Keratinocyte (primary cell): ENCODE results near the gene MAPK12. TPM values are rescaled to one million over a fixed set of nuclear protein-coding genes. Genes with fewer than 3 reads are reported as not detected.
A peak's percentile ranks its signal among the peaks of the same experiment; 100 is the strongest.

Experiments
- DNase-seq: peaks from one replicate; pipeline ENCODE4 v3.0.0-alpha.2; 2011; ENCODE audit warnings: low read depth, missing footprints, low spot score
- FAIRE-seq: peaks from 2 replicates; lab custom pipeline; 2011; peaks lifted over from hg19 to GRCh38; lab: Jason Lieb, UNC
- H2AFZ ChIP-seq: 2 replicates; pipeline ENCODE4 v1.6.0; 2012; ENCODE audit warnings: low read length, control low read depth, inconsistent platforms; ENCODE audit not compliant: control insufficient read depth
- H3K27ac ChIP-seq: 2 replicates; pipeline ENCODE4 v1.5.1; 2011; ENCODE audit warnings: low read length; ENCODE audit not compliant: control insufficient read depth, insufficient read depth
- H3K27me3 ChIP-seq: 3 replicates; pipeline ENCODE4 v1.6.0; 2011; ENCODE audit warnings: low read length; ENCODE audit not compliant: control insufficient read depth, insufficient read depth; ENCODE audit errors: extremely low read depth
- H3K36me3 ChIP-seq, 2 experiments: 2 replicates in 1 of 2; 3 replicates in 1 of 2; pipeline ENCODE4 v1.5.1; 2011; ENCODE audit warnings: low read length in 2 of 2, mild to moderate bottlenecking in 1 of 2; ENCODE audit not compliant: control insufficient read depth in 2 of 2, insufficient read depth in 2 of 2; ENCODE audit errors: extremely low read depth in 1 of 2
- H3K4me1 ChIP-seq: 3 replicates; pipeline ENCODE4 v1.5.1; 2011; ENCODE audit warnings: low read length; ENCODE audit not compliant: control insufficient read depth, insufficient read depth; ENCODE audit errors: extremely low read depth
- H3K4me2 ChIP-seq: 3 replicates; pipeline ENCODE4 v1.6.0; 2011; ENCODE audit warnings: low read depth, low read length; ENCODE audit not compliant: control insufficient read depth, insufficient read depth; ENCODE audit errors: extremely low read depth
- H3K4me3 ChIP-seq, 3 experiments: fragments of 200-600 bp in 1 of 3; sonication (generic) in 1 of 3; 2 replicates in 2 of 3; 3 replicates in 1 of 3; pipeline ENCODE4 v1.5.1; 2011 to 2016; ENCODE audit warnings: low read length in 3 of 3, mild to moderate bottlenecking in 3 of 3, control low read depth in 2 of 3, inconsistent platforms in 1 of 3, low read depth in 1 of 3, mixed read lengths in 1 of 3, mixed run types in 1 of 3, moderate library complexity in 1 of 3; ENCODE audit not compliant: control insufficient read depth in 2 of 3, insufficient read depth in 2 of 3; ENCODE audit errors: extremely low read depth in 1 of 3
- H3K79me2 ChIP-seq: 2 replicates; pipeline ENCODE4 v1.6.0; 2012; ENCODE audit warnings: low read length; ENCODE audit not compliant: control insufficient read depth, insufficient read depth
- H3K9ac ChIP-seq: 3 replicates; pipeline ENCODE4 v1.6.0; 2011; ENCODE audit warnings: low read length; ENCODE audit not compliant: control insufficient read depth, insufficient read depth; ENCODE audit errors: extremely low read depth
- H3K9me1 ChIP-seq: 3 replicates; pipeline ENCODE4 v1.6.0; 2011; ENCODE audit warnings: low read length; ENCODE audit not compliant: control insufficient read depth, insufficient read depth; ENCODE audit errors: extremely low read depth
- H3K9me3 ChIP-seq: 2 replicates; pipeline ENCODE4 v1.5.1; 2012; ENCODE audit warnings: low read depth, low read length; ENCODE audit not compliant: control insufficient read depth
- H4K20me1 ChIP-seq: 3 replicates; pipeline ENCODE4 v1.6.0; 2011; ENCODE audit warnings: low read length; ENCODE audit not compliant: control insufficient read depth, insufficient read depth; ENCODE audit errors: extremely low read depth
- EZH2 ChIP-seq: IDR thresholded peaks from one replicate; pipeline ENCODE4 v1.6.1; 2012; ENCODE audit warnings: inconsistent platforms, mild to moderate bottlenecking, low read length, moderate library complexity
- dilution Hi-C: fragments of 300-500 bp; cut with MboI; formaldehyde crosslinking; loops from one replicate; pipeline ENCODE4 v1.7.0; 2020; ENCODE audit warnings: low sequenced_read_pairs; ENCODE audit not compliant: extremely low pct_ligation_motif_present
- polyA plus RNA-seq, 5 experiments: library from polyadenylated mRNA; depleted of rRNA in 3 of 5; stranded (reverse) in 3 of 5; stranded (forward) in 1 of 5; unstranded in 1 of 5; fragments of >200 nt; gene quantifications; 1 replicate in 1 of 5; 2 replicates in 3 of 5; 3 replicates in 1 of 5; pipeline versions ENCODE4 v1.2.1 to v1.2.3, GENCODE V29; 2011 to 2012; ENCODE audit warnings: missing spikeins in 2 of 5, low read depth in 1 of 5, low replicate concordance in 1 of 5
- TF ChIP-seq, protein P1 (sequence below), 3 experiments: IDR thresholded peaks in 1 of 3; conservative IDR thresholded peaks in 1 of 3; optimal IDR thresholded peaks in 1 of 3; 2 replicates in 2 of 3; 3 replicates in 1 of 3; pipeline versions ENCODE3 to v1.5.1; 2011; ENCODE audit warnings: low read length in 3 of 3, mild to moderate bottlenecking in 3 of 3, moderate library complexity in 2 of 3, control low read depth in 1 of 3, inconsistent platforms in 1 of 3; ENCODE audit not compliant: insufficient read depth in 2 of 3; ENCODE audit errors: extremely low read depth in 1 of 3

MAPK12 gene
- polyA plus RNA-seq, 1 donor (not counting 4 experiments of a cell fraction or from before 2014, with no cell fraction given), result 10.1 TPM

DNA sequence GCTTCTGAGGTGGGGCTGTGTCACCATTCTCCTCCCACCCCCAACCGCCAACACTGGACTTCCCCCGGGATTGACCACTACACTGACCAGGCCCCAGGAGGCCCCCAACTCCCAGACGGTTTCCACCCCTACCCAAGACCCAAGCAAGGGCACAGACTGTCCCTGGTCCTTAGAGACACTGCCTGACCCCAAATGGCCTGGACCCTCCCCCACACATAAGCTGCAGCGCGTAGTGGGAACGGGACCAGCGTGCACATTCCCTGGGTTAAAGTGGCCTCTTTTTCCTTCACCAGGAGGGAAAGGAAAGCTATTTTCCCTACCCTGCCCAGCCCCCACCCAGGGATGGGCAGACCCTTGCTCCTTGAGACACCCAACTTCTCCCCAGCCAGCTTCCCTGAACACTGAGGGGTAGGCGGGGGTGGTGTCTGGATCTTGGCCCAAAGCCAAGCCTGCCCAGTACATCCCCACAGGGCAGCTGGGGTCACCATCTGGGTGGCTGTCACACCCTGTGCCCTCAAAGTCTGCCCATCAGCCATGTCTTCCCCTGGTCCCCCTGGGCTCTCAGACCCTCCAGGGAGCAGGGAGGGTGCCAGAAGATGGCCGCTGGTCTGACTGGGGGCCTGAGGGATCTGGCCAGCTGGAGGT, 1.6 kb upstream of the MAPK12 start:
- FAIRE-seq (no peak), DNase-seq (no peak)
- Histone ChIP-seq H3K36me3 (no peaks in the 10 kb centered on the region), H3K27me3 (peaks cover 3% of the 10 kb centered on the region), H3K79me2 (no peaks in the 10 kb centered on the region), H3K4me1 (peaks cover 17% of the 10 kb centered on the region), H3K9me3 (no peaks in the 10 kb centered on the region), H3K9me1 (no peaks in the 10 kb centered on the region), H3K9ac (no peak overlapping the region), H4K20me1 (no peaks in the 10 kb centered on the region), H3K4me2 (no peak overlapping the region), H3K27ac (no peak overlapping the region), H3K4me3 (no peak overlapping the region), H2AFZ (no peak overlapping the region)
- TF ChIP-seq, protein P1, sequence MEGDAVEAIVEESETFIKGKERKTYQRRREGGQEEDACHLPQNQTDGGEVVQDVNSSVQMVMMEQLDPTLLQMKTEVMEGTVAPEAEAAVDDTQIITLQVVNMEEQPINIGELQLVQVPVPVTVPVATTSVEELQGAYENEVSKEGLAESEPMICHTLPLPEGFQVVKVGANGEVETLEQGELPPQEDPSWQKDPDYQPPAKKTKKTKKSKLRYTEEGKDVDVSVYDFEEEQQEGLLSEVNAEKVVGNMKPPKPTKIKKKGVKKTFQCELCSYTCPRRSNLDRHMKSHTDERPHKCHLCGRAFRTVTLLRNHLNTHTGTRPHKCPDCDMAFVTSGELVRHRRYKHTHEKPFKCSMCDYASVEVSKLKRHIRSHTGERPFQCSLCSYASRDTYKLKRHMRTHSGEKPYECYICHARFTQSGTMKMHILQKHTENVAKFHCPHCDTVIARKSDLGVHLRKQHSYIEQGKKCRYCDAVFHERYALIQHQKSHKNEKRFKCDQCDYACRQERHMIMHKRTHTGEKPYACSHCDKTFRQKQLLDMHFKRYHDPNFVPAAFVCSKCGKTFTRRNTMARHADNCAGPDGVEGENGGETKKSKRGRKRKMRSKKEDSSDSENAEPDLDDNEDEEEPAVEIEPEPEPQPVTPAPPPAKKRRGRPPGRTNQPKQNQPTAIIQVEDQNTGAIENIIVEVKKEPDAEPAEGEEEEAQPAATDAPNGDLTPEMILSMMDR (optimal IDR thresholded peaks at IDR 0.05 in 1 of 3, IDR thresholded peaks at IDR 0.05 in 1 of 3, conservative IDR thresholded peaks at IDR 0.05 in 1 of 3; ENCODE audit: extremely low read depth in 1 of 3, insufficient read depth in 2 of 3, low read length in 3 of 3), result no peak
- no peak for TF ChIP-seq EZH2
- dilution Hi-C loops, result no loop called here

DNA sequence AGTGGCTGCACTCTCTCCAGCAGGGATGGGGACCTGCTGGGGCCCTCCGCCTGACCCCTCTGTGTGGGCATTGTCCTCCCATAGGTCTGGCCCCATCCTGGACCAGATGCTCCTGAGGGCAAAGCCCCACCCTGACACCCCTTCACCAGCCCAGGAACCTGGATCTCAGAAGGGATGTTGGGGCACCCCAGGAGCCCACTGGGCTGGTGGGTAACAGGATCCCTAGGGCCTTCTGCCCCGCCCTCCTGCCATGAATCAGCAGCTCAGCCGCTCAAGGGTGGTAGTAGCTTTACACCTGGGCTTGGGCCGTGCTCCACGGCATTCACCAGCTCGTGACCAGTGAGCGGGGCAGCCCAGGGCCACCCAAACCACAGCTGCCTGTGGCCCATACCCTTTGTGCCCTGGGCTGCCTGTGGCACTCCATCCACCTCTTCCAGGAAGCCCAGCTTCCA, 1.0 kb upstream of the MAPK12 start:
- FAIRE-seq (peak; percentile 23), DNase-seq (no peak)
- no peaks in the 10 kb centered on the region for H3K36me3 ChIP-seq
- H4K20me1 ChIP-seq, result no peaks in the 10 kb centered on the region
- no peak overlapping the region for H3K27ac ChIP-seq
- H3K4me3 ChIP-seq, result no peak overlapping the region
- no peak overlapping the region for H3K9ac ChIP-seq
- peak overlapping the region; percentile 5 for H3K4me2 ChIP-seq
- no peak for TF ChIP-seq EZH2
- TF ChIP-seq, protein P1 (optimal IDR thresholded peaks at IDR 0.05 in 1 of 3, IDR thresholded peaks at IDR 0.05 in 1 of 3, conservative IDR thresholded peaks at IDR 0.05 in 1 of 3; ENCODE audit: extremely low read depth in 1 of 3, insufficient read depth in 2 of 3, low read length in 3 of 3), result no peak
- no peaks in the 10 kb centered on the region for H3K27me3 ChIP-seq
- no peaks in the 10 kb centered on the region for H3K79me2 ChIP-seq
- H3K9me1 ChIP-seq, result no peaks in the 10 kb centered on the region
- no peak overlapping the region for H2AFZ ChIP-seq
- no peaks in the 10 kb centered on the region for H3K9me3 ChIP-seq
- peaks cover 14% of the 10 kb centered on the region for H3K4me1 ChIP-seq
- dilution Hi-C loops, result no loop called here
